Retina (tissue), 1 donor: ENCODE measurements around the gene TMTC1.

Experiments
- DNase-seq: peaks from one replicate; pipeline ENCODE4 v3.0.0-alpha.2; 2016

TMTC1 gene

DNA sequence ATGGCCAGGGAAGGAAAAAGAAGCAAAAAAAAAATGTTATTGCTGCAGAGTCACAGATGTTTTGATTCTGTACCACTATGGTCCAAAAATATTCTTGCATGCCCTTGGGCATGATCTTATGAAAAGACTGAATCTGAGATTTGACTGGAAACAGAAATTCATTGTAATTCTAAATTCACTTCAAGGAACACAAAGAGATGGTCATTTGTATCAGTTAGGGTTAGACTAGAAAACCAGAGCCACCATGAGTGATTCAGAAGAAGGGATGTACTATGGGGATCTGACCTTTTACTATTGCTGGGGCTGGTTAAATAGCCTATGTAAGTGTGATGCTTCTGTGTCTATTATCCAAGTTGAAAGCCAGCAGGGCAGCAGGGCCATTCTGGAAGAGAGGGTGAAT lies 5.2 kb downstream of the TMTC1 start:
- no peak for DNase-seq

GRCh38 chr12:29773076-29773475 lies 10.7 kb downstream of the TMTC1 start:
- DNase-seq, result no peak

- no peak for DNase-seq
These were observed 12.0 kb downstream of the TMTC1 start for GRCh38 chr12:29771786-29772185.

DNA sequence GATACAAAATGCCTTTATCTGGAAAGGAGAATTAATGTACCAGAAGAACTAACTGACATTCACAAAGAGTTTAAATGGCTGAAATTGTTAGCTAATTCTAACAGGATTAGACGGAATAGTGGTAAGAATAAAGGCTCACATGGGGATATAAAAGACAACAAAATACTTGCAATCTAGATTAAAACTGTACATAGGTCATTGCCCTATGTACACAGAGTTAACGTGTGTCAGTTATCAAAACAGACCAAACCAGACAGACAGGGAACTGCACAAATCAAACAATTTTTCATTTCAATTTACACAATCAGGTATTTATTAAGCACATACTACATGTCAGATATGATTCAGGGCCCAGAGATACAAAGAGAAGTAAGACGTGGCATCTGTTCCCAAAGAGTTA lies 12.6 kb downstream of the TMTC1 start:
- DNase-seq, result no peak

DNA sequence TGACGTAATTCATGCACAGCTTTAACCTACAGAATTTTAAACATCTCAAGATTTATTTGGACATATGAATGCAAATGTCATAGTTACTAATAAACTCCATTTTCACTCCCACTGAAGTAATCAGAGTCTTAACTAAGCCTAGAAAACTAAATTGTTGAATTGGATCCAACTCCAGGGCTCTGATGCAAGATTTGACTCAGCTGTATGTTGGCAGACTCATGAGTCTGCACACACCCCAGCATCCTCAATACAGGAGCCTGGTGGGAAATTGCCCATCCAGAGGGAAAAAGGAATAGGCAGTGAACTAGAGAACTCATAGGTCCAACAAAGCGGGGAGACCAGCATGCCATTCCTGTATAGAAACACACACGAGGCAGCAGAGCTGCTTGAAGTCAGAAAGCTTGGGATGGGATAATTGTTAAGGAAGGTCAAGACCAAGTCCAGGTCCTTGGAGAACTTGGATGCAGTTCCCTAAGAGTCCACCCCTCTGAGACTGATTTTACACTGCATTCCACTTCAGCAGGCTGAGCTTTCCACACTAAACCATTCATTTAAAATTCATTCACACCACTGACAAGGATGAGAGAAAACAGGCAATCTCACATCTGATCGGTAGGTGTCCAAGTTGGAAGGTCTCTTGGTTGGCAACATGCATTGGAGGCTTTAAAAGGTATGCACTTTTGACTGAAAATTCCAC lies 14.4 kb downstream of the TMTC1 start:
- DNase-seq, result peak; percentile 18

GRCh38 chr12:29768372-29768771 lies 15.4 kb downstream of the TMTC1 start:
- no peak for DNase-seq

- no peak for DNase-seq
These were observed 20.4 kb downstream of the TMTC1 start for GRCh38 chr12:29763301-29763683.

- DNase-seq, result no peak
These were observed 21.0 kb downstream of the TMTC1 start for GRCh38 chr12:29762637-29763300.

- DNase-seq, result no peak
These were observed 23.8 kb downstream of the TMTC1 start for GRCh38 chr12:29759950-29760349.

DNA sequence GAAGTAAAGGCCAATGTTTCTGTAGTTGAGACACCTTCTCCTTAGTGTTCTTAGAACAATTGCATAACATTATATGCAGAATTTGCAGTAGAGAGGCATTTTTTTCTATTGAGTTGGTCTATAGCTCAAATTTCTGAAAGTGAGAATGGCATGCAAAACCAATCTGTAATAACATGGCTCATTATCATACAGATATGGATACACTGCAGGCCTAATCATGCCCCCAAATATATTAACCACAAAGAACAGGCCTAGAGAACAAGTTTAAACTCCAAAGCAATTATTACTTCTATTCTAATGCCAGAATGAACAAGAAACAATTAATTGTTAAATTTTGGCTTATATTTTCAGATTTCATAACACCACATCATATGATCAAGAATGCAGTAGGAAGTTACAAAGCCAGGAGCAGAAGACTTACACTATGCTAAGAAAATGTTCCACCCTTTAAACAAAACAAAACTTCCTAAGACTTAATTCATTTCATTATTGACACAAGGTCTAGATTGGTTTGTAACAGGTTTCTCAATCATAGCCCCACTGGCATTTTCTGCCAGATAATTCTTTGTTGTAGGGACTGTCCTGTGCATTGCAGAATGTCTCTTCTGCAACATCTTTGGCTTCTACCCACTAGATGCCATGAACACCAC lies 26.9 kb downstream of the TMTC1 start:
- DNase-seq, result no peak

GRCh38 chr12:29754235-29755189 lies 29.2 kb downstream of the TMTC1 start:
- DNase-seq, result no peak

GRCh38 chr12:29752121-29752520 lies 31.6 kb downstream of the TMTC1 start:
- no peak for DNase-seq

DNA sequence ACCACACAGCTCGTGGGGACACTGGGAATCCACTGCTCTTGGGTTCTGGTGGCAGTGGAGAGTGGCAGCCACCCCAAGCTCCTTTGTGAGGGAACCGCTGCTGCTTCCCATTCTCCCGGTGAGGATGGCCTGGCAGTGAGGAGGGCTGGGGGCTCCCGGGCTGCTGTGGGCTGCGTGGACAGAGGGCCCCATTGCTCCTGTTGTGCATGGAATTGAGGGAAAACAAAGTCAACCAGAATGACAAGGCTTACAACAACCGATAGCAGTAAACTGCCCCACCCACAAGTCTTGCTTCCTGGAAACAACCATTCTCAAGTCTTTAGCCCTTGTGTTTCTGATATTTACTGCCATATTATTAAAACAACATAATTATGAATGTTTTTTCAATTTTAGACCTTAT lies 32.1 kb downstream of the TMTC1 start:
- no peak for DNase-seq

DNA sequence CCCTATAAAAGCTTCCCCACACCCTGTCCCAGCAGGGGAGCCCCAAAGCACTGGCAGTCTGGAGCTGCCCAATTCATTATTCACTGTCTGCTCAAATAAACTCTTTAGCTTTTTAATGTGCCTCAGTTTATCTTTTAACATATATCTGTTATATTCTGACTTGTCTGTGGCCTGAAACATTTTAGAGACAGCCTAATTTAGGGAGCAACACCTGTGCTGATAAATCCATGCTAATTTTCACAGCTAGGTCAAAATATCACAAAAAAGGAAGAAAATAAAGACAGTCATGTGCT lies 32.9 kb downstream of the TMTC1 start:
- no peak for DNase-seq

- DNase-seq, result no peak
These were observed 33.4 kb downstream of the TMTC1 start for GRCh38 chr12:29750131-29750927.

- no peak for DNase-seq
These were observed 39.4 kb downstream of the TMTC1 start for GRCh38 chr12:29744365-29744764.

DNA sequence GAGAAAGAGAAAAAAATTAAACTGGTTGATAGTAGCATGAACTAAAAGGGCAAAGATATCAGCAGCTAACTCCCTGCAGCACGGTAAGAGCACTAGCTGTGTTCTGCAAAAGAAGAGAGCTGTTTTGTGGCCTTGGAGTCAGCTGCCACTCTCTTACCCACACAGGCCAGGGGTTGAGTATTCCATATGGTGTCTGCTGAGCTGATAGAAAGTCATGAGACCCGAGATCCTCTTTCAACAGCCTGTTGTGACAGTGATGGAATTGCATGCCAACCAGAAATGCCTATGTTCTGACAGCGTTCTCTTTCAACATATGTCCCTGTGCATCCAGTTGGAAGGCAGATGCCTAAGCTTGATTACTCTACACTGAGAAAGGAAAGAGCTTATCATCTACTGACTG lies 39.9 kb downstream of the TMTC1 start:
- DNase-seq, result no peak

GRCh38 chr12:29743077-29743476 lies 40.7 kb downstream of the TMTC1 start:
- DNase-seq, result no peak

DNA sequence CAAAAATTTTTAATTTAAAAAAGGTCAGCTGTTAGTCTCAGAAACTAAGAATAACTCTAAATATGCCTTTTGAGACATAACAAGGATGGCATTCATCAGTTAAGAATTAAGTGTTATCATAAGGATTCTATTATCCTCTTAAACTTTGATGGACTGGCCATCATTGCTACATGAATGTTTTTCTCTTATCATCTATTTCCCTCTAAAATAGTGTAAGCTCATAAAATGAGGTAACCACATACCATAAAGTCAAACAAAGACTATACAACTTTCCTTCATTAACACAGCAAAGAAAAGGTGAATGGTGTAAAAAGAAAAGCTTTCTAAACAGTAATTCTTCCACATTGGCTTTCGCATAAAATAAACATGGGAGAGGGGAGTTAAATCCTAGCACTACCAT lies 41.1 kb downstream of the TMTC1 start:
- no peak for DNase-seq

- no peak for DNase-seq
These were observed 42.1 kb downstream of the TMTC1 start for GRCh38 chr12:29741342-29742241.

- no peak for DNase-seq
These were observed 44.3 kb downstream of the TMTC1 start for GRCh38 chr12:29739279-29739991.
